Measurements from ENCODE around the gene STX18. TPM values are rescaled to one million over a fixed set of nuclear protein-coding genes. Genes with fewer than 3 reads are reported as not detected.

STX18 gene
- total and polyA plus RNA-seq, 4 donors, result 10.2 to 17.1 (median 12.4) TPM

GRCh38 chr4:4564522-4564921 is 22.7 kb upstream of the STX18 start:
- Histone ChIP-seq H3K9ac (ENCODE audit: low read depth in 1 of 2, low read length in 2 of 2) (no peak overlapping the region), H3K27ac (ENCODE audit: low read depth in 1 of 2, low read length in 2 of 2) (no peak overlapping the region), H3K9me3 (ENCODE audit: control insufficient read depth in 4 of 4, low read length in 3 of 4) (no peaks in the 10 kb centered on the region), H3K36me3 (ENCODE audit: control insufficient read depth in 4 of 4, insufficient read depth in 3 of 4, low read depth in 1 of 4, low read length in 3 of 4) (no peaks in the 10 kb centered on the region), H3K4me3 (ENCODE audit: low read depth in 1 of 3, low read length in 3 of 3) (no peak overlapping the region), H3K4me1 (ENCODE audit: control insufficient read depth in 4 of 4, insufficient read depth in 4 of 4, low read length in 3 of 4) (peaks cover 0 to 8% (median 5%) of the 10 kb centered on the region in 4 donors), H3K27me3 (ENCODE audit: control insufficient read depth in 4 of 4, insufficient read depth in 4 of 4, low read length in 3 of 4) (no peaks in the 10 kb centered on the region)
- TF ChIP-seq FOXA2 (IDR thresholded peaks at IDR 0.05), result no peak
- TF ChIP-seq NR2F2 (IDR thresholded peaks at IDR 0.05), result no peak
- TF ChIP-seq EGR1 (IDR thresholded peaks at IDR 0.05; ENCODE audit: low read depth in 2 of 2), result no peak
- no peak for TF ChIP-seq CTCF (IDR thresholded peaks at IDR 0.05; ENCODE audit: low read depth, low read length, missing input control)
- TF ChIP-seq ATF3 (IDR thresholded peaks at IDR 0.05), result no peak
- TF ChIP-seq RXRA (IDR thresholded peaks at IDR 0.05), result no peak
- no peak for TF ChIP-seq JUND (IDR thresholded peaks at IDR 0.05)
- no peak for TF ChIP-seq SP1 (IDR thresholded peaks at IDR 0.05)
- TF ChIP-seq HNF4G (IDR thresholded peaks at IDR 0.05), result no peak
- no peak for TF ChIP-seq YY1 (IDR thresholded peaks at IDR 0.05)
- no peak for TF ChIP-seq ZBTB33 (IDR thresholded peaks at IDR 0.05)
- no peak for TF ChIP-seq HNF4A (conservative IDR thresholded peaks at IDR 0.05)
- TF ChIP-seq RAD21 (IDR thresholded peaks at IDR 0.05), result no peak
- TF ChIP-seq MAX (IDR thresholded peaks at IDR 0.05), result no peak
- no peak for TF ChIP-seq FOXA1 (IDR thresholded peaks at IDR 0.05)
- no peak for TF ChIP-seq TAF1 (conservative IDR thresholded peaks at IDR 0.05)
- TF ChIP-seq GABPA (IDR thresholded peaks at IDR 0.05 in 1 of 2, conservative IDR thresholded peaks at IDR 0.05 in 1 of 2), result no peak
- no peak for TF ChIP-seq REST (IDR thresholded peaks at IDR 0.05)
- no peak for DNase-seq (ENCODE audit: low spot score)
- 92% methylated on average over 3 of the region's 3 CpGs for WGBS

Measured in liver (tissue), 9 donors.